ENCODE data around the gene PEX26.
"Not testable (repeated sequence)": the region's sequence is repeated elsewhere in the genome, so short reads cannot be mapped to it uniquely, and the experiment has no call there.

PEX26 gene

GRCh38 chr22:18071307-18071967 is 6.4 kb upstream of the PEX26 start:
- peak; percentile 34 for TF ChIP-seq CTCF (IDR thresholded peaks at IDR 0.05; ENCODE audit: poor library complexity, severe bottlenecking)
- H3K27me3 ChIP-seq (ENCODE audit: insufficient read depth, poor library complexity, severe bottlenecking); H3K4me3 ChIP-seq (ENCODE audit: severe bottlenecking); ATAC-seq (ENCODE audit: low read depth); DNase-seq (ENCODE audit: low spot score); H3K36me3 ChIP-seq (ENCODE audit: low read depth); H3K9me3 ChIP-seq (ENCODE audit: severe bottlenecking): not testable (repeated sequence)
- H3K4me1 ChIP-seq (ENCODE audit: insufficient read depth, poor library complexity, severe bottlenecking) = peaks cover 16% of the 10 kb centered on the region
- peak overlapping the region; percentile 39 for H3K27ac ChIP-seq (ENCODE audit: poor library complexity, severe bottlenecking)

- TF ChIP-seq CTCF (IDR thresholded peaks at IDR 0.05; ENCODE audit: poor library complexity, severe bottlenecking) = no peak
- Histone ChIP-seq H3K4me3 (ENCODE audit: severe bottlenecking) (no peak overlapping the region), H3K27ac (ENCODE audit: poor library complexity, severe bottlenecking) (no peak overlapping the region), H3K4me1 (ENCODE audit: insufficient read depth, poor library complexity, severe bottlenecking) (peaks cover 21% of the 10 kb centered on the region), H3K27me3 (ENCODE audit: insufficient read depth, poor library complexity, severe bottlenecking) (no peaks in the 10 kb centered on the region), H3K9me3 (ENCODE audit: severe bottlenecking) (no peaks in the 10 kb centered on the region), H3K36me3 (ENCODE audit: low read depth) (no peaks in the 10 kb centered on the region)
- ATAC-seq (ENCODE audit: low read depth) (no peak), DNase-seq (ENCODE audit: low spot score) (no peak)
Observed at GRCh38 chr22:18071968-18072310, 5.9 kb upstream of the PEX26 start.

- no peak for DNase-seq (ENCODE audit: low spot score)
- no peaks in the 10 kb centered on the region for H3K27me3 ChIP-seq (ENCODE audit: insufficient read depth, poor library complexity, severe bottlenecking)
- no peaks in the 10 kb centered on the region for H3K36me3 ChIP-seq (ENCODE audit: low read depth)
- ATAC-seq (ENCODE audit: low read depth) = no peak
- no peak overlapping the region for H3K4me3 ChIP-seq (ENCODE audit: severe bottlenecking)
- no peaks in the 10 kb centered on the region for H3K9me3 ChIP-seq (ENCODE audit: severe bottlenecking)
- H3K27ac ChIP-seq (ENCODE audit: poor library complexity, severe bottlenecking) = no peak overlapping the region
- no peak for TF ChIP-seq CTCF (IDR thresholded peaks at IDR 0.05; ENCODE audit: poor library complexity, severe bottlenecking)
- peaks cover 22% of the 10 kb centered on the region for H3K4me1 ChIP-seq (ENCODE audit: insufficient read depth, poor library complexity, severe bottlenecking)
Observed at GRCh38 chr22:18073467-18073866, 4.3 kb upstream of the PEX26 start.

GRCh38 chr22:18073927-18074326 is 3.9 kb upstream of the PEX26 start:
- not testable (repeated sequence) for H3K4me3 ChIP-seq (ENCODE audit: severe bottlenecking); H3K36me3 ChIP-seq (ENCODE audit: low read depth); H3K9me3 ChIP-seq (ENCODE audit: severe bottlenecking); H3K27ac ChIP-seq (ENCODE audit: poor library complexity, severe bottlenecking); ATAC-seq (ENCODE audit: low read depth); DNase-seq (ENCODE audit: low spot score); H3K27me3 ChIP-seq (ENCODE audit: insufficient read depth, poor library complexity, severe bottlenecking)
- H3K4me1 ChIP-seq (ENCODE audit: insufficient read depth, poor library complexity, severe bottlenecking) = peaks cover 25% of the 10 kb centered on the region

- no peak for DNase-seq (ENCODE audit: low spot score)
- Histone ChIP-seq H3K27me3 (ENCODE audit: insufficient read depth, poor library complexity, severe bottlenecking) (no peaks in the 10 kb centered on the region), H3K27ac (ENCODE audit: poor library complexity, severe bottlenecking) (no peak overlapping the region), H3K9me3 (ENCODE audit: severe bottlenecking) (no peaks in the 10 kb centered on the region), H3K36me3 (ENCODE audit: low read depth) (peaks cover 13% of the 10 kb centered on the region), H3K4me1 (ENCODE audit: insufficient read depth, poor library complexity, severe bottlenecking) (peaks cover 26% of the 10 kb centered on the region), H3K4me3 (ENCODE audit: severe bottlenecking) (no peak overlapping the region)
- no peak for TF ChIP-seq CTCF (IDR thresholded peaks at IDR 0.05; ENCODE audit: poor library complexity, severe bottlenecking)
- no peak for ATAC-seq (ENCODE audit: low read depth)
Observed at GRCh38 chr22:18075101-18075719, 2.6 kb upstream of the PEX26 start.
